AG08396 (cell line): Measurements from ENCODE around the gene AFMID.
"Not testable (repeated sequence)": the region's sequence is repeated elsewhere in the genome, so short reads cannot be mapped to it uniquely, and the experiment has no call there.

Experiments used
- DNase-seq: peaks from one replicate; pipeline ENCODE4 v3.0.0; 2012; ENCODE audit warnings: low spot score, mixed read lengths

Gene AFMID

GRCh38 chr17:78154903-78155811 is 32.0 kb upstream of the AFMID start:
- DNase-seq: no peak

- DNase-seq: peak; percentile 52
Observed at GRCh38 chr17:78159575-78160158, 27.5 kb upstream of the AFMID start.

GRCh38 chr17:78163881-78164747 is 23.0 kb upstream of the AFMID start:
- no peak for DNase-seq

- DNase-seq: no peak
Observed at GRCh38 chr17:78164748-78165607, 22.2 kb upstream of the AFMID start.

GRCh38 chr17:78166416-78166815 is 20.7 kb upstream of the AFMID start:
- DNase-seq: no peak

GRCh38 chr17:78168242-78168902 is 18.8 kb upstream of the AFMID start, which contains the start of gene SYNGR2:
TSS of gene SYNGR2 (plus strand) at chr17:78168581. CDS start at chr17:78168617, 36 bp downstream.
- peak; percentile 92 for DNase-seq

- peak; percentile 84 for DNase-seq
Observed at GRCh38 chr17:78168903-78169793, 18.0 kb upstream of the AFMID start.

- DNase-seq: no peak
Observed at GRCh38 chr17:78170692-78171590, 16.2 kb upstream of the AFMID start.

- not testable (repeated sequence) for DNase-seq
Observed at GRCh38 chr17:78171591-78172248, 15.4 kb upstream of the AFMID start.

GRCh38 chr17:78172249-78173051 is 14.7 kb upstream of the AFMID start:
- no peak for DNase-seq

- DNase-seq: no peak
Observed at GRCh38 chr17:78173097-78173715, 14.0 kb upstream of the AFMID start.

- DNase-seq: no peak
Observed at GRCh38 chr17:78174346-78174869, 12.8 kb upstream of the AFMID start.

GRCh38 chr17:78174870-78175642 is 12.1 kb upstream of the AFMID start:
- no peak for DNase-seq

- DNase-seq: no peak
Observed at GRCh38 chr17:78175643-78175981, 11.6 kb upstream of the AFMID start.

GRCh38 chr17:78176548-78177025 is 10.6 kb upstream of the AFMID start:
- peak; percentile 59 for DNase-seq

GRCh38 chr17:78179372-78179771 is 7.8 kb upstream of the AFMID start:
- DNase-seq: peak; percentile 76
